Measurements from ENCODE around the gene PCDHGA4. TPM values are rescaled to one million over a fixed set of nuclear protein-coding genes. Genes with fewer than 3 reads are reported as not detected.
"Not testable (repeated sequence)": the region's sequence is repeated elsewhere in the genome, so short reads cannot be mapped to it uniquely, and the experiment has no call there.

The PCDHGA4 gene
- total RNA-seq, 2 experiments from 2014 or later = not detected

DNA sequence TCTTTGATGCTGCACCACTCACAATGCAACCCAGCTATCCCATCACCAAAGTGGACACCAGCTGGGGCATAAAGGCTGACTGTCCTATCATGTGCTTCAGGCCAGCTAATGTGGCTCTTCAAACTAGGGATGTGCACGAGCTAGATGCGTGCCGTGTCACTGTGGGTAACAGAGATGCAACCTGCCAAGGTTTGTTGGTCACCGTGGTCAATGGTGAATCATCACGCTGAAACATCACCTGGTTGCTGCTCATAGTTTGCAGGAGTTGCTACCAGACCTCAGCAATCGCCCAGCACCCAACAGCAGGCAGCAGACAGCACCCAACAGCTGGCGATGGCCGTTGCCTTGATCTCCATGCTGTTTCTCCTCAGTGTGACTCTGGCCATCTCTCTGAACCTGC lies 26.6 kb upstream of the PCDHGA4 start:
- Mint-ChIP-seq H3K27me3 (peaks cover 28% of the 10 kb centered on the region), H3K27ac (no peak overlapping the region), H3K4me3 (no peak overlapping the region), H3K9me3 (peaks cover 18% of the 10 kb centered on the region), H3K4me1 (ENCODE audit: low read depth) (peaks cover 4% of the 10 kb centered on the region), H3K36me3 (ENCODE audit: low read depth) (peaks cover 12% of the 10 kb centered on the region)
- ChIA-PET POLR2A (interaction anchor here (0.6 kb wide), 1 partner anchor 10 kb away, joined by 3 read pairs; no protein-coding TSS in a partner anchor), CTCF (interaction anchor here (0.9 to 3.5 kb wide), 9 partner anchors 8 to 236 kb away, joined by 3 to 36 read pairs (median 5); partner anchors contain the start of genes PCDHGA2, PCDHGA9, PCDHGB2 and PCDHGB3)
- DNase-seq = peak; percentile 23
- ATAC-seq = no peak
- intact Hi-C loops (cut with micrococcal nuclease) = loop anchor here (10.0 kb wide), 2 partner anchors 187 to 237 kb away; no protein-coding TSS in a partner anchor
- TF ChIP-seq, protein P1, sequence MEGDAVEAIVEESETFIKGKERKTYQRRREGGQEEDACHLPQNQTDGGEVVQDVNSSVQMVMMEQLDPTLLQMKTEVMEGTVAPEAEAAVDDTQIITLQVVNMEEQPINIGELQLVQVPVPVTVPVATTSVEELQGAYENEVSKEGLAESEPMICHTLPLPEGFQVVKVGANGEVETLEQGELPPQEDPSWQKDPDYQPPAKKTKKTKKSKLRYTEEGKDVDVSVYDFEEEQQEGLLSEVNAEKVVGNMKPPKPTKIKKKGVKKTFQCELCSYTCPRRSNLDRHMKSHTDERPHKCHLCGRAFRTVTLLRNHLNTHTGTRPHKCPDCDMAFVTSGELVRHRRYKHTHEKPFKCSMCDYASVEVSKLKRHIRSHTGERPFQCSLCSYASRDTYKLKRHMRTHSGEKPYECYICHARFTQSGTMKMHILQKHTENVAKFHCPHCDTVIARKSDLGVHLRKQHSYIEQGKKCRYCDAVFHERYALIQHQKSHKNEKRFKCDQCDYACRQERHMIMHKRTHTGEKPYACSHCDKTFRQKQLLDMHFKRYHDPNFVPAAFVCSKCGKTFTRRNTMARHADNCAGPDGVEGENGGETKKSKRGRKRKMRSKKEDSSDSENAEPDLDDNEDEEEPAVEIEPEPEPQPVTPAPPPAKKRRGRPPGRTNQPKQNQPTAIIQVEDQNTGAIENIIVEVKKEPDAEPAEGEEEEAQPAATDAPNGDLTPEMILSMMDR (IDR thresholded peaks at IDR 0.05) = no peak

DNA sequence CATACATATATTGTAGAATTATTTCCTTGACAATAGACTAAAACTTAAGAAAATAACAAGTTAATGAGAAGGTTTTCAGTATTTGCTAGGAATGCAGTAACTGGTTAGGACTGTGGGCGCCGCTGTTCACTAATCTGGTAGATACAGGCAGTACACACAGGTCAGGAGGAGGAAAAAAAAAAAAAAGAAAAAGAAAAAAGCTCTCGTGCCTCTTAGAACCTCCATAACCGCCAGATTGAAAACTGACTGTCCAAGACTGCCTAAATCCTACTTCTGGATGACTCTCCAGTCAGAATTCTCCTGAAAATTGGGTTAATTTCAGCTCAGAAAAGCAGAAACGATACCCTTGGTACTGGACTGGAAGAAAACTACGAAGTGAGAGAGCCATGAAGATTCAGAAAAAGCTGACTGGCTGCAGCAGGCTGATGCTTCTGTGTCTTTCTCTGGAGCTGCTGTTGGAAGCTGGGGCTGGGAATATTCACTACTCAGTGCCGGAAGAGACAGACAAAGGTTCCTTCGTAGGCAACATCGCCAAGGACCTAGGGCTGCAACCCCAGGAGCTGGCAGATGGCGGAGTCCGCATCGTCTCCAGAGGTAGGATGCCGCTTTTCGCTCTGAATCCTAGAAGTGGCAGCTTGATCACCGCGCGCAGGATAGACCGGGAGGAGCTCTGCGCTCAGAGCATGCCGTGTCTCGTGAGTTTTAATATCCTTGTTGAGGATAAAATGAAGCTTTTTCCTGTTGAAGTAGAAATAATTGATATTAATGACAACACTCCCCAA lies 24.3 kb upstream of the PCDHGA4 start, which contains the start of gene PCDHGA1:
Gene PCDHGA1 (plus strand): TSS at position 216 of the 782 bp plus-strand sequence.
- Mint-ChIP-seq H3K27ac (no peak within 1 kb of the TSS), H3K9me3 (peaks cover 27% of the 10 kb centered on the region), H3K4me3 (no peak within 1 kb of the TSS), H3K27me3 (peaks cover 40% of the 10 kb centered on the region), H3K36me3 (ENCODE audit: low read depth) (peaks cover 16% of the 10 kb centered on the region), H3K4me1 (ENCODE audit: low read depth) (peaks cover 4% of the 10 kb centered on the region)
- intact Hi-C loops (cut with micrococcal nuclease) = no loop called here
- TF ChIP-seq, protein P1 (IDR thresholded peaks at IDR 0.05) = no peak
- POLR2A ChIA-PET = interaction anchor here (0.6 to 1.6 kb wide), 2 partner anchors 10 to 142 kb away, joined by 3 to 8 read pairs; partner anchors contain the start of gene TAF7
- ATAC-seq (peak; percentile 50), DNase-seq (peak; percentile 56)
- CTCF ChIA-PET = interaction anchor here (0.8 to 3.5 kb wide), 11 partner anchors 11 to 227 kb away, joined by 3 to 36 read pairs (median 5); partner anchors contain the start of genes PCDHGA11, PCDHGA12, PCDHGA4 and PCDHGA5

DNA sequence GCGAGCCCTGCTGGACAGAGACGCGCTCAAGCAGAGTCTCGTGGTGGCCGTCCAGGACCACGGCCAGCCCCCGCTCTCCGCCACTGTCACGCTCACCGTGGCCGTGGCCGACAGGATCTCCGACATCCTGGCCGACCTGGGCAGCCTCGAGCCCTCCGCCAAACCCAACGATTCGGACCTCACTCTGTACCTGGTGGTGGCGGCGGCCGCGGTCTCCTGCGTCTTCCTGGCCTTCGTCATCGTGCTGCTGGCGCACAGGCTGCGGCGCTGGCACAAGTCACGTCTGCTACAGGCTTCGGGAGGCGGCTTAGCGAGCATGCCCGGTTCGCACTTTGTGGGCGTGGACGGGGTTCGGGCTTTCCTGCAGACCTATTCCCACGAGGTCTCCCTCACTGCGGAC lies 22.2 kb upstream of the PCDHGA4 start:
- peaks cover 48% of the 10 kb centered on the region for H3K27me3 Mint-ChIP-seq
- POLR2A ChIA-PET; H3K4me3 Mint-ChIP-seq; H3K4me1 Mint-ChIP-seq (ENCODE audit: low read depth); intact Hi-C loops (cut with micrococcal nuclease); DNase-seq; ATAC-seq; H3K27ac Mint-ChIP-seq: not testable (repeated sequence)
- CTCF ChIA-PET = interaction anchor here (1.1 to 2.7 kb wide), 3 partner anchors 11 to 17 kb away, joined by 3 to 12 read pairs (median 4); partner anchors contain the start of genes PCDHGA3, PCDHGB1 and TAF7
- H3K9me3 Mint-ChIP-seq = peaks cover 35% of the 10 kb centered on the region
- H3K36me3 Mint-ChIP-seq (ENCODE audit: low read depth) = peaks cover 16% of the 10 kb centered on the region

DNA sequence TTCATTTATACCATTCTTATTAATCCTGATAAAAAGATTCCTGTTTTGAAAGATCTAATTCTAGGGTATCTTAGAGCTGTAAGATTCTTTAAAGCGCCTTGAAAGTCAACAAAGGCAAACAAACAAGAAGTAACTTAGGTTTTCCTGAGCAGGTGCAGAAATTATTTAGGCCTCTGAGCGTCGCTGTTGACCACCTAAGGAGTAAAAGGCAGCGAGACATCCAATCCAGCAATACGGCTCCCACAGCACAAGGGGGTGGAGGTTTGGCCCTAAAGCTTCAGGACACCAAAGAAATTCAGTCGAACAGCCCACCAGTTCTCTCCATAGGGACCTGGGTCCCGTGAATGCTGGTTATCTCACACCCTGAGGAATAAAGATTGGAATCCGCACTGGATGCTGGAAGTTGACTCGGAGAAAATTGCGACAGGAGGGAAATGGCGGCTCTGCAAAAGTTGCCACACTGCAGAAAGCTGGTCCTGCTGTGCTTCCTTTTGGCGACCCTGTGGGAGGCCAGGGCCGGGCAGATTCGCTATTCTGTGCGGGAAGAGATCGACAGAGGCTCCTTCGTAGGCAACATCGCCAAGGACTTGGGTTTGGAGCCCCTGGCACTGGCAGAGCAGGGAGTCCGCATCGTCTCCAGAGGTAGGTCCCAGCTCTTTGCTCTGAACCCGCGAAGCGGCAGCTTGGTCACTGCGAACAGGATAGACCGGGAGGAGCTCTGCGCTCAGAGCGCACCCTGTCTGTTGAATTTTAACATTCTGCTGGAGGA lies 16.1 kb upstream of the PCDHGA4 start, which contains the start of gene PCDHGA2:
Gene PCDHGA2 (plus strand): TSS at position 223 of the 769 bp plus-strand sequence.
- Mint-ChIP-seq H3K4me3 (no peak within 1 kb of the TSS), H3K27me3 (peaks cover 54% of the 10 kb centered on the region), H3K27ac (no peak within 1 kb of the TSS), H3K9me3 (peaks cover 50% of the 10 kb centered on the region), H3K36me3 (ENCODE audit: low read depth) (peaks cover 20% of the 10 kb centered on the region), H3K4me1 (ENCODE audit: low read depth) (no peaks in the 10 kb centered on the region)
- intact Hi-C loops (cut with micrococcal nuclease) = no loop called here
- DNase-seq (peak; percentile 37), ATAC-seq (no peak)
- ChIA-PET CTCF (interaction anchor here (0.7 to 2.8 kb wide), 12 partner anchors 9 to 523 kb away, joined by 3 to 17 read pairs (median 3); partner anchors contain the start of genes PCDHGA10, PCDHGA11, PCDHGB1 and TAF7), POLR2A (interaction anchor here (1.2 kb wide), 1 partner anchor 41 kb away, joined by 3 read pairs; no protein-coding TSS in a partner anchor)
- TF ChIP-seq, protein P1 (IDR thresholded peaks at IDR 0.05) = peak; percentile 26

DNA sequence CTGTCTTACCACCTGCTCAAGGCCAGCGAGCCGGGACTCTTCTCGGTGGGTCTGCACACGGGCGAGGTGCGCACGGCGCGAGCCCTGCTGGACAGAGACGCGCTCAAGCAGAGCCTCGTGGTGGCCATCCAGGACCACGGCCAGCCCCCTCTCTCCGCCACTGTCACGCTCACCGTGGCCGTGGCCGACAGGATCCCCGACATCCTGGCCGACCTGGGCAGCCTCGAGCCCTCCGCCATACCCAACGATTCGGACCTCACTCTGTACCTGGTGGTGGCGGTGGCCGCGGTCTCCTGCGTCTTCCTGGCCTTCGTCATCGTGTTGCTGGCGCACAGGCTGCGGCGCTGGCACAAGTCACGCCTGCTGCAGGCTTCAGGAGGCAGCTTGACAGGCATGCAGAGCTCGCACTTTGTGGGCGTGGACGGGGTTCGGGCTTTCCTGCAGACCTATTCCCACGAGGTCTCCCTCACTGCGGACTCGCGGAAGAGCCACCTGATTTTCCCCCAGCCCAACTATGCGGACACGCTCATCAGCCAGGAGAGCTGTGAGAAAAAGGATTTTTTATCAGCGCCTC lies 14.0 kb upstream of the PCDHGA4 start:
- Mint-ChIP-seq H3K27me3 (peaks cover 53% of the 10 kb centered on the region), H3K36me3 (ENCODE audit: low read depth) (peaks cover 24% of the 10 kb centered on the region), H3K9me3 (peaks cover 56% of the 10 kb centered on the region)
- H3K4me1 Mint-ChIP-seq (ENCODE audit: low read depth); H3K27ac Mint-ChIP-seq; ATAC-seq; intact Hi-C loops (cut with micrococcal nuclease); H3K4me3 Mint-ChIP-seq; POLR2A ChIA-PET; DNase-seq: not testable (repeated sequence)
- CTCF ChIA-PET = interaction anchor here (1.5 to 2.4 kb wide), 2 partner anchors 10 to 15 kb away, joined by 3 to 5 read pairs; partner anchors contain the start of gene PCDHGA1

All from activated CD8-positive, alpha-beta T cell treated with anti-CD3 and anti-CD28 coated beads for 36 hours (primary cell).